Activated T-cell treated with anti-CD3 and anti-CD28 coated beads for 48 hours (primary cell): ENCODE results near the gene ADCY7.

ENCODE experiments used
- DNase-seq: peaks from one replicate; pipeline ENCODE4 v3.0.0-alpha.2; 2020; ENCODE audit warnings: low read depth

The ADCY7 gene

DNA sequence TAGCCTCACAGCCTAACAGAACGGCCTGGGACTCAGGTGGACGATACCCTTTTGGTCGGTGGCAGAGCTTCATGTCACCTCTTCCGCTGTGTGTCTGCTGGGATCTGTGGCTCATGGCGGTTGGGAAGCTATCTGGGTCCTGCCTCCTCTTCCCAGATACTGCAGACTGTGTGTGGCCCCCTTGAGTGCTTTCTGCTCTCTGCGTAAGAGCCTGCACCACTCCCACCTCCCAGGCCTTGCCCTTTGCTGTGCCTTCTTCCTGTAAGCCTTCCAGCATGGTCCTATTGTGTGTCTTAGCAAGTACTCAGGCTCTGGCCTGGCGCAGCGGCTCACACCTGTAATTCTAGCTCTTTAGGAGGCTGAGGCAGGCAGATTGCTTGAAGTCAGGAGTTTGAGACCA is 17.5 kb upstream of the ADCY7 start:
- no peak for DNase-seq

DNA sequence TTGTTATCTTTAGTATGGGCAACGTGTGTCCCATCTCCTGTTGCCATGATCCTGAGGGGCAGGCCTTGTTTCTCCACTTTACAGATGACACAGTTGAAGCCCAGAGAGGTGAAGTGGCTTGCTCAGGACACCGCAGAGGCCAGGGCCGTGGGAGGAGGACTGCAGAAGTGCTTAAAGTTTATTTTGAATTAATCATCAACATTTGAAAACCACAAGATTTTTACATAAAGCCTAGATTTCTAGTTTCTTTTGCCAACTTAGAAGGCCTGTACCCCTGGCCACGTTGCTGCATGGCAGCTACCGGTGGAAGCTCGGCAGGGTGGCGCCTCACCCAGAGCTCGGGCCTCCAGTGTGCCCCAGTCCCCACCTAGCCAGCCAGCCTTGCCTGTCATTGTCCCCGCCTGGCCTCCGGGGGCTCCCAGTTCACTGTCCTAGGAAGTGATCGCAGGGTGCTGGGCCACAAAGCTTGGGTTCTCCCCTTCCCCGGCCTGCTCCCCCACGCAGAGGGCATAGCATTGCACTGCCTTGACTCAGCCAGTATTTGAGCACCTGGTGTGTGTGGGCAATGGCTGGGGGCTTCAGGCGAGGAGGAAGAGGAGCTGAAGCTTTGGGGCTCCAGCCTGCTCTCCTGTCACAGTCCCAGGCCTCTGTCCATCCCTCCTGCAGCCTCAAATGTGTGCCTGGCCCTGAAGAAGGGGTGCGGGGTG is 14.8 kb upstream of the ADCY7 start:
- DNase-seq, result no peak

DNA sequence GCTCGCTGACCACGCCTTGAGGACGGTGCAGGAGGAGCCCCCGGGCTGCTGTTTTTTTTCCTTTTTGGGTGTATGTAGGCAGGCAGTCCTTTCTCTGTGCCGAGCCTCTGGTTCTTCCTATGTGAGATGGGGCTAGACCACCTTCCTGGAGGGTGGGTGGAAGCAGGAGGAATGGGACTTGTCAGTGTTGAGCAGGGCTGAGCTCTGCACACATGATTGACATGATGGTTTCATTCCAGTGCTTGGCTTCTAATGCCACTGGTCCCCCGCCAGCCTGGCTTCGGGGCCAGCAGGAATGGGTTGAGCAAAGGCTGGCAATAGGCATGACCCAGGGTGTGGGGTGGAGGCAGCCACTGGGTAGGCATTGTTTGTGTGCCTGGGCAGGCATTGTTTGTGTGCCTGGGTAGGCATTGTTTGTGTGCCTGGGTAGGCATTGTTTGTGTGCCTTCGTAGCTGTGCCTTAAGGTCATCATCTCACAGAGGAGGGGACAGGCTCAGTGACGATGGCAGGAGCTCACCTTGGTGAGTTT is 14.2 kb upstream of the ADCY7 start:
- DNase-seq, result no peak

DNA sequence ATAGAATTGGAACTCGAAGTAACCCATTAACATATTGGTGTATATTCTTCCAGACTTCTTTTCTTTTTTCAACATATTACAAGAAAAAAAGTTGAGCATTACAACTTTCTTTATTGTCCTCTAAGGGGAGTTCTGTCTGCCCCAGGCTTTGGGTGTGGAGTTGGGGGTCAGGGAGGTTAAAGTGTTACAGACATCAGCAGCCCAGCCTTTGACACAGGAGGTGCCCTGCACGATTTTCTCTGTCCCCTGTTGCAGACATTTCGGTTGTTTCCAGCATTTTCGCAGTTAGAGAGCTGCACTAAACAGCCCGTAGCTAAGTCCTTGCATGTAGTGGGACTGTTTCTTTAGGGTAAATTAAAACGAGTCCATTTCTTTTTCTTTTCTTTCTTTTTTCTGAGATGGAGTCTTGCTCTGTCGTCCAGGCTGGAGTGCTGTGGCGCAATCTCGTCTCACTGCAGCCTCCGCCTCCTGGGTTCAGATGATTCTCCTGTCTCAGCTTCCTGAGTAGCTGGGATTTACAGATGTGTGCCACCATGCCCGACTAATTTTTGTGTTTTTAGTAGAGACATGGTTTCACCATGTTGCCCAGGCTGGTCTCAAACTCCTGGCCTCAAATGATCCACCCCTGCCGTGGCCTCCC is 13.4 kb upstream of the ADCY7 start:
- no peak for DNase-seq

DNA sequence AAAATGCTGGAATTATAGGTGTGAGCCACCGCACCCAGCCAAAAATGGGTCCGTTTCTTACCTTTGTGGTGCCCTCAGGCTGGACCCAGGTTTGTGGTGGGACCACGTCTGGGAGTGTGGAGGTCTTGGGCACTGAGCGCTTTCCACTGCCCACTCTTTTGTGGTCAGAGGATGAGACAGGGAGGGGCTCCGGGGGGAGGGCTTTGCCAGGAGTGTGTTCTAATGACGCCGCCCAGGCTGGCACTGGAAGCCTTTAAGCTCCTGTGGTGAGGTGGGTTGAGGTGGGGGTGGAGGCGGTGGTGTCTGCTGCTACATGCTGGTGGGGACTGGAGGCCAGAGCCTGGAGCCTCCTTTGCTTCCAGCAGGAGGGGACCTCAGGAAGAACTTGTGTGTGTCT is 12.8 kb upstream of the ADCY7 start:
- no peak for DNase-seq

DNA sequence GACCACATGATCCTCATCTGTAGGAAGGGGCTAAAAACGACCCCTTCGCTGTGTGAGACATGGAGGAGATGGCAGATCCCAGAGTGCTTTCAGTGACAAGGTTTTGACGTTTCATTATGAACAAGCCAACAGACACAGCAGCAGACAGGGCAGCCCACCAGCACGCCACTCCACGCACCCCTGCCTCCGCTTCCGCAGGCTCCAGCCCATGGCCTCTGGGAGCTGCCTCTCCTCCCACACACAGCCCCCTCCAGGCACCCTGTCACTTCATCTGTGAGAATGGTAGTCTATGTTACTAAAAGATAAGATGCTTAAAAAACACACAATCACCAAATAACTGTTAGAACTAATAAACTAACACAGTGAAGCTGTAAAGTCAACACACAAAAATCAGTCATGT is 12.3 kb upstream of the ADCY7 start:
- no peak for DNase-seq

DNA sequence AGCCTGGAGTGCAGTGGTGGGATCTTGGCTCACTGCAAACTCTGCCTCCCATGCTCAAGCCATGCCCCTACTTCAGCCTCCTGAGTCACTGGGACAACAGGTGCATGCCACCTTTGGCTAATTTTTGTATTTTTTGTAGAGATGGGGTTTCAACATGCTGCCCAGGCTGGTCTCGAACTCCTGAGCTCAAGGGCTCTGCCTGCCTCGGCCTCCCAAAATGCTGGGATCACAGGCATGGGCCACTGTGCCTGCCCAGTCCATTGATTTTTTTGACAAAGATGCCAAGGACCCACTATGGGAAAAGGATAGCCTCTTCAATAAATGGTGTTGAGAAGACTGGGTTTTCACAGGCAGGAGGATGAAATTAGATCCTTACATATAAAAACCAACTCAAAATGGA is 10.8 kb upstream of the ADCY7 start:
- no peak for DNase-seq

DNA sequence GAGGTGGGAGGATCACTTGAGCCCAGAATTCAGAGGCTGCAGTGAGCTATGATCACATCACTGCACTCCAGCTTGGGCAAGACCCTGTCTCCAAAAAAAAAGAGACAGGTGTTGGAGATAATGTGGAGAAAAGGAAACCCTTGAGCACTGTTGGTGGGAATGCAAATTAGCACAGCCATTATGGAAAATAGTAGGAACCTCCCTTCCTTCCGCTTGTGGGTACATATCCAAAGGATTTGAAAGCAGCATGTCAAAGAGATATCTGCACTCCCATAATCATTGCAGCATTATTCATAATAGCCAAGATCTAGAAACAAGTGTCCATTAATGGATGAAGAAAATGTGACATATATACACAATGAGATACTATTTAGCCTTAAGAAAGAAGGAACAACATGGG is 9.7 kb upstream of the ADCY7 start:
- DNase-seq, result no peak

DNA sequence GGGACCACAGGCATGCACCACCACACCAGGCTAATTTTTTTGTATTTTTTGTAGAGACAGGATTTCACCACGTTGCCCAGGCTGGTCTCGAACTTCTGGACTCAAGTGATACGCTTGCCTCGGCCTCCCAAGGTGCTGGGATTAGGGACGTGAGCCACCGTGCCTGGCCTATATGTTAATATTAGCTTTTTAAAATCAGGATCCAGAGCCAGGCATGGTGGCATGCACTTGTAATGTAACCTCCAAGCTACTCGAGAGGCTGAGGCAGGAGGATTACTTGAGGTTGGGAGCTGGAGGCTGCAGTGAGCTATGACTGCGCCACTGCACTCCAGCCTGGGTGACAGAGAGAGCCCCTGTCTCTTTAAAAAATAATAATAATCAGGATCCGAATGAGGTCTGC is 8.5 kb upstream of the ADCY7 start:
- no peak for DNase-seq

DNA sequence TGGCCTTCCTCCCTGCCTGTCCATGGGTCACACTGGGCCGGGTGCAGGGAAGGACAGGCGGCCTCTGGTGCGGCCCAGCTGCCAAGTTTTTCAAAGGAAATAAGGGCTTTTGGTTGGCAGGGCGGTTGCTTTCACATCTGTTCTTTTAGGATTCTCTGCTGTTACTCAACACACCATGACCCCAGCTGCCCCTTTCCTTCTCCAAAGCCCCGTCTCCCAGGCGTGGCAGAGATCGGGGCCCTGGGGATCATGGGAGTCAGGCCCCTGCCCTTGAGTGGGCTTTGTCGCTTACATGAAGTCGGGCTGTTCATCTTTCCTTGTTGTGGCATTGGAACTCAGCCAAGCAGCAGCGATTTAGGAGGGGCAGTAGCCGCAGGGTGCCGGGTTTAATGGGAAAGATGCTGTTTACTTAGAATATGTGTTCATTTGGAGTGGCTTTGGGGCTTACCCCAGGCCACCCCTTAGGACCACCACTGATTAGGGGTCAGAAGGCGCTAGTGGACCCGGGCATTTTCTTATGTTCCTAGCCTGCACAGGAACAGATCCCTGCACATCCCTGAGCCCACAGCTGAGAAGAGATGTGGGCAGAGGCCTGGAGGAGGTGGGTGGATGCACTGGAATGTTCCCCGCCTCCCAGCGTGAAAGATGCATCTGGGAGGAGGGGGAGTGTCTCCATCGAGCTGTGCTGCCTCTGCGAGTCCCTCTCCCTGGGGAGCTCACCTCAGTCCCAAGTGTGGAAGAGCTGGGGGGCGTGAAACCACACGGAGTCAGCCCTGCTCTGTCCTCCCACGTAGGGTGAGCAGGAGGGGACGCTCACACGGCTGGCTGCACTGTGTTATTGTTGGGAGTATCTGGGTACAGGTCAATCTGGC is 6.8 kb upstream of the ADCY7 start:
- DNase-seq, result no peak

DNA sequence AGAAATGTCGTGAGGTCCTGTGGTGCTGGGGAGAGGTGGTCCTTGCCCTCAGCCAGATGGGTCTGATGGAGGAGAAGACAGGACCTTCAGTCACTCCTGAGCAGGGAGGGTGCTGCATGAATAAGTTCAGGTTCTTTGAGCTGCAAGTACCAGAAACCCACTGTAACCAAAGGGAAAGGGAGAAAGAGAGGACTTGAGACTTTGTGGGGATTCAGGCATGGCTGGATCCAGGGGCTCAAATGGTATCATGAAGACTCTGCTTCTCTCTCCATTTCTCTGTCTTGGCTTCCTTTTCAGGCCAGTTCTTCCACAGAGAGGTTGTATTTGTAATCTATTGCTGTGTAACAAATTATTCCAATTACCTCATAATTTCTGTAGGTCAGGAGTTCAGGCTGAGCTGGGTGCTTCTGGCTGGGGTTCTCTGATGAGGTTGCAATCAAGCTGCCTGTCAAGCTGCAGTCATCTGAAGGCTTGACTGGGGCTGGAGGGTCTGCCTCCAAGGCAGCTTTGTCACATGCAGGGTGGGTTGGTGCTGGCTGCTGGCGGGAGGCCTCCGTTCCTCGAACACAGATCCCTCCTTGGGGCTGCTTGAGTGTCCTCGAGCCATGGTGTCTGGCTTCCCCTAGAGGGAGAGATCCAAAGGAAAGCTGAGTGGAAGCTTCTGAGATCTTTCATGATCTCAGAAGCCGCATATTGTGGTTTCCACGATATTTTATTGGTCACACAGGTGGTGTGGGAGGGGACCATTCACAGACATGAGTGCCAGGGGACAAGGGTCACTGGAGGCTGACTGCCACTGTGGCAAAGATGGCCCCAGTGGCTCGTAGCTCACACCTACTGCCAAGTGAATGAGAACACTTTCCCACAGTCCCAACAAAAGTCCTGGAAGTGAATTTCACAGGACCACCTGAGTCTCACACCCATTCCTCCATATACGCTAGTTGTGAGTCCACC is 5.9 kb upstream of the ADCY7 start:
- DNase-seq, result no peak

DNA sequence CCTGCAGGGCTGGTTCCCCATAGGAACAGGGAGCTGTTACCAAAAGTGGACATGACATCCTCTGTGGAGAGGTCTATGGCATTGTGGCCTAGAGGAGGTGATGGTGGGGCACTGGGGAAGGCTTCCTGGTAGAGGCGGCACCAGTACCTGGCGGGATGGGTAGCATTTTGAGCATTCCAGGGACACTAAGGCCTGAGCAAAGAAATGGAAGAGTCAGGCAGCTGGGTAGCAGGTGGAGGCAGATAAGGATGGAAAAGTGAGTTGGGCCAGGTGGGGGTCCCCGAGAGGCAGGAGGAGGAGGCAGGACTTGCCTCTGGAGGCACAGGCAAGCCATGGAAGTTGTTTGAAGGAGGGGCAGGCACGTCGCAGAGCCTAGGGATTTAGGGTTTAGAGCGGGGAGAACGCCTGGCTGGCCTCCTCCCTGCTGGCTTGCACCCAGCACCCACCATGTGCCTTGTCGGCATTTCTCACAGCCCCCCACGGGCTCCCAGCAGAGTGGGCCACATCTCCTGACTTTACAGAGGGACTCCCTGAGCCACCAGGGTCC is 5.1 kb upstream of the ADCY7 start:
- no peak for DNase-seq

DNA sequence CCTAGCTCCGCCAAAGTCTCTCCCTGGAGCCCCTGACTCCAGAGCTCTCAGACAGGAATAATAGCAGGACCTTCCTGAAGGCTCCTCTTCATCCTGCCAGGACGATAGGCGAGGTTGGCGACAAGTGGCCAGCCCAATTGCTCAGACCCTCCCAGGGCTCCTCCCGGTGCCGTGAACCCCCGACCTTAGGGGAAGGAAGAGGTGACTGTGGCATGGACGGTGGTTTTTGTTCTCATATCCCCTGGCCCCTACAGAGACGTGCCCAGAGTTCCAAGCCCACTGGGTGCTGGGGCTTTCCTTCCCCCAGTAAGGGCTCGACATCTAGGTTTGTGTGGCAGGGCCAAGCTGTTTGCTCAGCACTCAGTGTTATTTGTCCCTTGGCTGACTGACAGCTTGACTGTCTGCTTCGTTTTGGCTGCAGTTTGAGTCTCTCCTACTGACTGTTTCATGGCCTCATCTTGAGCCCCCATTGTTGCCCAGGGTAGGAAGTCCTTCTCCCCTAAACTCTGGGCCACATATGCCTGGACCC is 4.6 kb upstream of the ADCY7 start:
- no peak for DNase-seq

DNA sequence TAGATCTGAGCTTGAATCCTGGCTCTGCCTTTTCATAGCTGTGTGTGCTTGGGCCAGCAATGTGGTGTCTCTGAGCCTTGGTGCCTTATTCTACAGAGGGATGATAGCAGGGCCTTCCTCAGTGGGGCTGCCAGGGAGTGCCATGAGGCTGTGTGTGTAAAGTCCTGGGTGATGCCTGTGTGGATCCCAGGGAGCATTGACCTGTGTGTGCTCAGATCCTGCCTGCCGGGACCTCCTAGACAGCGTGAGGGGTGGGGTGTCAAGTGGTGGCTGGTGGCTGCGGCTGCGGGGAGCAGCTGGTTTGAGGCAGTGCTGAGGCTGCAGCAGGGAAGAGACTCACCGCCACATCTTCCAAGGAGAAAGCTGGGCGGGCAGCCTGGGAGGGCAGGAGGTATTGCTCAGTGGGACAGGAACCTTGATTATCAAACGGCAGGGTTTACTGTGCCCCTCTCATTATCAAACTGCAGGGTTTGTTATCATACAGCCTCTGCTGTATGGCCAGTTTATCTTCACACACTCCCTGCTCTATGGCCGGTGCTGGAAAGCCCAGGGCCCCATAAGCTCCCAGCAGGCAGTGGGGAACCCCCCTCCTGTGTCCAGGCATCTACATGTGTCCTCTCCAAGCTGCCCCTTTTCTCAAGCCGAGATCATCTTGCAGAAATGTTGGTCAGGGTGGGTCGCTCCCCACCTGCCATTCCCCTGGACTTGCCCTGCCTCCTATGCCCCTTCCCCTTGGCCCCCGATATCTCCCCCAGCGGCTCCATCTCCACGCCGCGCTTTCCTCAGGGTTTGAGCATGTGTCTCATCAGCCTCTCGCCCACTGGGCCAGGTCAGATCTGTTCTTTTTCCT is 3.1 kb upstream of the ADCY7 start:
- DNase-seq, result no peak

DNA sequence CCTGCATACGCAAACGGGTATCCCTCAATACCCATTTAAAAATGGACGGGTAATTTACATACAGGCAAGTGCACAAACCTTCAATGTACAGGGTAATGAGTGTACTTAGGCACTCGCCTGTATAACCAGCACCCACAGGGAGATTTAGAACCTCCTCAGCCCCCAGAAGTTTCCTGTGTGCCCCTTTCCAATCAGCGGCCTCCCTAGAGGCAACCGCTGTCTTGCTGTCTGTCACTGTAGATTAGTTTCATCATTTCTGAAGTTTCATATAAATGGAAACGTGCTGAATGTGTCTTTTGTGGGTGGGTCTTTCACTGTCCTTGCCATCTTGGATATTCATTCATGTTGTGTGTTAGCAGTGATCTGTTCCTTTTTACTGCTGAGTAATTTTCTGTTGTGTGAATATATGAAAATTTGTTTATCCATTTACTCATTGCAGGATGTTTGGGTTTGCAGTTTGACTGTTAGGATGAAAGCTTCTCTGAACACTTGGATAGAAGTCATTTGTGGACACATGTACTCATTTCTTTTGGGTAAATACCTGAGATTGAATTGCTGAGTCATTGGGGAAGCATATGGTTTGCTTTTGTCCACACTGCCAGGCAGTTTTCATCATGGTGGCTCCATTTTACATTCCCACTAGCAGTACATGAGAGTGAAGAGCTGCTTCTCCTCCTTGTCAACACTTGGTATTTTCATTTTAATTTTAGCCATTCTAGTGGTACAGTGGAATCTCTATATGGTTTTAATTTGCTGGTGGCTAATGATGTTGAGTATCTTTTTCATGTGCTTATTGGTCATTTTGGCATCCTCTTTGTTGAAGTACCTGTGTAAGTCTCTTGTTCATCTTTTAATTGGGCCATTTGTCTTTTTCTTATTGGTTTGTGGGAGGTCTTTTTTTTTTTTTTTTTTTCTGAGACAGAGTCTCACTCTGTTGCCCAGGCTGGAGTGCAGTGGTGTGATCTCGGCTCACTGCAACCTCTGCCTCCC is 2.1 kb upstream of the ADCY7 start:
- DNase-seq, result no peak

DNA sequence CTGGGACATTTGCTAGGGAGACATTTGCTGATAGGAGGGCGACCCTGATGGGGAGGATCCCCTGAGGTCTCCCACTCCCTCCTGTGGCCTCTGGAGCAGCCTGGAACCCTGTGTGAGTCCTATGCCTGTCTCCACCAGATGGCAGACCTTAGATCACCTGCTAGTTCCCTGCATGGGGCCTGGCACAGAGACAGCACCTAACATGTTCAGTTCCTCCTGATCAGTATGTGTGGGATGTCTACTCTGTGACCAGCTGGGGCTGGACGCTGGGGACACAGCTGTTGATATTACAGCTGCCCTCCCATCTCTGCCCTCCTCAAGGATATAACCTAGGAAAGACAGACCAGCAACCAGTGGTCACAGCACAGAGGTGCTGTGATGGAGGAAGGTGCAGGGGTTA is 1.1 kb upstream of the ADCY7 start:
- DNase-seq, result no peak

DNA sequence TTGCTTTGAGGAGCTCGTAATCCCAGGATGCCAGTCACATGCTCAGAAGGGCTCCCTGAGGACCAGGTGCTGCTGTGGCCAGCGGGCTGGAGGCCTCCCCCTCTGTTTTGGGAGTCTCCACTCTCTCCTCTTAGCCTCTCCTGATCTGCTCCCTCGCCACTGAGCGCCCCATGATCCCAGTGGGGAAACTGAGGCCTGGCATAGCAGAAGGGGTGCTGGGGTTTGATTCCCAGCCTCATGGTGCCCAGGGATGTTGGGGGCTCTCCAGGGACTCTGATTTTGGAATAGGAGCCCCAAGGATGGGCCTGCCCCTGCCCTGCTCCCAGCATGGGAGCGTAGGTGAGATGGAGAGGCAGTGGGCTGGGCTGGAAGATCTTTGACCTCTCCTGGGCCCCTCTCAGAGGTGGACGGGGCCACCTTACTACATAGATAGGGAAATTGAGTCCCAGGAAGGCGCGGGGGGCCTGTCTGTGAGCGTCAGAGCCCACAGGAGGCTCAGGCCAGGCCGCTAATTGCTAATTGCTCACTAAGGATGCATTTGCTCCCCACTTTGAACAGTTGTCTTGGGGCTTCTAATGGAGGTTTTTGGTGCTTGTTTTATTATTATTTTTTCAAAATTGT is 525 bp upstream of the ADCY7 start:
- no peak for DNase-seq

DNA sequence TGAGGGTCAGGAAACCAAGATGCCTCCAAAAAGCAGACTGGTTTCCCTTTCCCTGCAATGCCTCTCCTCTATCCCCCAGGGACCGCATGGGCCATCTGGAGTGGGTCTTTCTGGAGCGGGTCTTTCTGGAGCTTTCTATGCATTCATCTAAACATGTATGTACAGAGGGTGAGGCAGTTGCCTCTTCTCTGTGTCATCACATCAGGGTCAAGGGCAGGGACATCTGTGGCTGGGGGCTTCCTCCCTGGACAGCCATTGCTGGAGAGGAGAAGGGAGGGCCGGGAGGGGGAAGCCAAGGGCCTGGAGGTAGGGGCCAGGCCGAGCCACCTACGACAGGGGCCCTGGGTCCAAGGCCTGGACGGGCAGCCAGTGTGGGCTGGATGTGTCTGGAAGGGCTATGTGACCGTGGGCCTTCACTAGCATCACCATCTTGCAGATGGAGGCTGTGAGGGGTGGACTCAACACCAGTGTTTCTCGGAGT is 840 bp downstream of the ADCY7 start:
- no peak for DNase-seq
